Left lung (tissue), 10 donors: ENCODE data around the gene KCNJ5. TPM values are rescaled to one million over a fixed set of nuclear protein-coding genes. Genes with fewer than 3 reads are reported as not detected.

Experiments
- ATAC-seq: fragments of 200-7000 bp; cut with Tn5 transposase; one replicate; pipeline ENCODE4 v1.9.1; 2020; ENCODE audit warnings: moderate library complexity
- DNase-seq, 4 donors: peaks; one replicate each; pipeline ENCODE4 v3.0.0-alpha.2; 2013 to 2020
- H3K27ac ChIP-seq, 2 donors: fragments of 200-600 bp; sonication (generic) in 1 of 2; one replicate each; pipeline versions ENCODE4 v1.5.0 to v1.8.0; 2020 to 2021
- H3K27me3 ChIP-seq, 2 donors: fragments of 200-600 bp; sonication (generic) in 1 of 2; one replicate each; pipeline versions ENCODE4 v1.5.0 to v1.8.0; 2020 to 2021
- H3K36me3 ChIP-seq, 2 donors: fragments of 200-600 bp; sonication (generic) in 1 of 2; one replicate each; pipeline versions ENCODE4 v1.5.0 to v1.8.0; 2020 to 2021
- H3K4me1 ChIP-seq, 2 donors: fragments of 200-600 bp; one replicate each; pipeline ENCODE4 v1.8.0; 2021
- H3K4me3 ChIP-seq, 2 donors: fragments of 200-600 bp; sonication (generic) in 1 of 2; one replicate each; pipeline versions ENCODE4 v1.5.0 to v1.8.0; 2020 to 2021; ENCODE audit warnings: mild to moderate bottlenecking in 1 of 2
- H3K9me3 ChIP-seq, 2 donors: fragments of 200-600 bp; sonication (generic) in 1 of 2; one replicate each; pipeline versions ENCODE4 v1.5.0 to v1.8.0; 2020 to 2021
- intact Hi-C, 2 donors: fragments of 100-400 bp; cut with DNase I; formaldehyde crosslinking; loops; one replicate each; pipeline versions ENCODE4 v1.11.2 to v1.14.2; 2022
- polyA plus RNA-seq, 6 donors: library from polyadenylated mRNA; unstranded; fragments of 120-200 nt; gene quantifications; one replicate each; pipeline ENCODE4 v1.2.1, GENCODE V29; 2013; ENCODE audit not compliant: insufficient read length in 6 of 6
- total RNA-seq, 2 donors: library from RNA; stranded (reverse); fragmentation: NEBNext Ultra II Directional; extraction: Animal tissue kit (Norgen Biotek cat#: 25700); gene quantifications; one replicate each; pipeline ENCODE4 v1.2.1, GENCODE V29; 2021
- TF ChIP-seq, protein P1 (sequence below), 2 donors: fragments of 200-600 bp; sonication (generic) in 1 of 2; IDR thresholded peaks; one replicate each; pipeline versions ENCODE4 v1.5.0 to v1.8.0; 2021; ENCODE audit warnings: antibody characterized with exemption in 2 of 2
- donor health status: DM: no; HTN: yes; CAD: no.
- donor health status: DM: no; HTN: no; CAD: no.

KCNJ5 gene
- total and polyA plus RNA-seq, 8 donors: 3.8 to 15.6 (median 11.3) TPM

DNA sequence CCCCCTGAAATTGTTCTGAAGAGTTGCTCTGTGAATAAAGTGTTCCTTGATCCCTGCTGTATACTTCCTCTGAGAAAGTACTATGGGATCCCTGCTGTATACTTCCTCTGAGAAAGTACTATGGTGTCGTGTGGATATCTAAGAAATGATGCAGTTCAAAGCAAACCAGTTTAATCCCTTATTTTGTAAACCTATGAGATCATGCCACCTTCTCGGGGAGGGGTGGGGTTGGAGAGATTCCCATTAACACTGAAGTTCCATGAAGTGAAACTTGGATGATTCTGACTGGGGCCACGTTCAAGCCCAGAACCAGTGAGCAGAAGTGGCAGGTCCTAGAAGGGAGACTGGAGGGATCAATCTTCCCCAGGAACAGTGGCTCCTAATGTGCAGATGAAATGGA lies 64.5 kb downstream of the KCNJ5 start:
- ATAC-seq: no peak
- Histone ChIP-seq H3K4me3 (no peak overlapping the region), H3K27ac (no peak overlapping the region), H3K36me3 (no peaks in the 10 kb centered on the region), H3K9me3 (no peaks in the 10 kb centered on the region), H3K27me3 (no peaks in the 10 kb centered on the region), H3K4me1 (no peaks in the 10 kb centered on the region)
- DNase-seq: no peak
- TF ChIP-seq, protein P1, sequence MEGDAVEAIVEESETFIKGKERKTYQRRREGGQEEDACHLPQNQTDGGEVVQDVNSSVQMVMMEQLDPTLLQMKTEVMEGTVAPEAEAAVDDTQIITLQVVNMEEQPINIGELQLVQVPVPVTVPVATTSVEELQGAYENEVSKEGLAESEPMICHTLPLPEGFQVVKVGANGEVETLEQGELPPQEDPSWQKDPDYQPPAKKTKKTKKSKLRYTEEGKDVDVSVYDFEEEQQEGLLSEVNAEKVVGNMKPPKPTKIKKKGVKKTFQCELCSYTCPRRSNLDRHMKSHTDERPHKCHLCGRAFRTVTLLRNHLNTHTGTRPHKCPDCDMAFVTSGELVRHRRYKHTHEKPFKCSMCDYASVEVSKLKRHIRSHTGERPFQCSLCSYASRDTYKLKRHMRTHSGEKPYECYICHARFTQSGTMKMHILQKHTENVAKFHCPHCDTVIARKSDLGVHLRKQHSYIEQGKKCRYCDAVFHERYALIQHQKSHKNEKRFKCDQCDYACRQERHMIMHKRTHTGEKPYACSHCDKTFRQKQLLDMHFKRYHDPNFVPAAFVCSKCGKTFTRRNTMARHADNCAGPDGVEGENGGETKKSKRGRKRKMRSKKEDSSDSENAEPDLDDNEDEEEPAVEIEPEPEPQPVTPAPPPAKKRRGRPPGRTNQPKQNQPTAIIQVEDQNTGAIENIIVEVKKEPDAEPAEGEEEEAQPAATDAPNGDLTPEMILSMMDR (IDR thresholded peaks at IDR 0.05): no peak
- intact Hi-C loops: loop anchor here (2.0 to 10.0 kb wide), 2 partner anchors 71 kb away; no protein-coding TSS in a partner anchor

DNA sequence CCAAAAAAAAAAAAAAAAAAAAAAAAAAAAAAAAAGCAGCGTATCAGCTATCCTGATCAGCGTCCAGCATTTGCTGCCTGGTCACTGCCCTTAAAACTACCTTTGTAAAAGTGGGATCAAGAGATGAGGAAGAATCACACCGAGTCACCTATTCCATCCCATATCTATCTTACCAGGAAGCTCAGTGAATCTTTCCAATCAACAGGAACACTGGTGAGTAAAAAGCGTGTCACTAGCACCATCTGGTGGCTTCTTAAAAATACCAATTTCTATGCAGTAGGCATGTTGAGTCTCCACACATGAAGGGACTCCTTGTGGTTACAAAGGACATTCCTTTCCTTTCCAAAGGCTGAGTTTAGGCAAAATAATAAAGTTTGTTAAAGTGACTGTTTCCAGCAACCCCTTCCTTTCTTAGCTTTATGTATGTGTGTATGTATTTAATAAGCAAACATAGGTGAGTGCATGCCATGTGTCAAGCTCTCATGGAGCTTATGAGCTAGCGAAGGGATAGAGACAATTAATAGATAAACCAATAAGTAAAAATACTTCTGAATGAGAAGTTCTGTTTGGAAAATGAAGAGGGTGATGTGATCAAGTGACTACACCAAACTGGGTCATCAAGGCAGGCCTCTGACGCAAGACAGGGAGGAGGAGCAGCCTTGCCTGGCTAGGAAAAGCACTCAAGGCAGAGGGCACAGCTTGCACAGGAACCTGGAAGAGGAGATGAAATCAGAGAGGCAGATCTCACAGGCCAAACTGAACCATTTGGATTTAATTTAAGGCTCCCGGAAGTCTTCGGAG lies 65.4 kb downstream of the KCNJ5 start:
- intact Hi-C loops: loop anchor here (2.0 to 10.0 kb wide), 2 partner anchors 72 kb away; no protein-coding TSS in a partner anchor
- Histone ChIP-seq H3K27ac (no peak overlapping the region), H3K4me1 (no peaks in the 10 kb centered on the region), H3K9me3 (no peaks in the 10 kb centered on the region), H3K36me3 (no peaks in the 10 kb centered on the region), H3K4me3 (no peak overlapping the region), H3K27me3 (no peaks in the 10 kb centered on the region)
- TF ChIP-seq, protein P1 (IDR thresholded peaks at IDR 0.05): peak; percentile 65
- ATAC-seq (peak; percentile 95), DNase-seq (peak in 2 of 4 donors; percentile 62 to 79)

GRCh38 chr11:128957202-128957482 lies 66.0 kb downstream of the KCNJ5 start:
- Histone ChIP-seq H3K27ac (no peak overlapping the region), H3K27me3 (no peaks in the 10 kb centered on the region), H3K36me3 (no peaks in the 10 kb centered on the region), H3K4me3 (no peak overlapping the region), H3K9me3 (no peaks in the 10 kb centered on the region), H3K4me1 (no peaks in the 10 kb centered on the region)
- intact Hi-C loops: loop anchor here (2.0 to 10.0 kb wide), 2 partner anchors 72 kb away; no protein-coding TSS in a partner anchor
- no peak for ATAC-seq
- TF ChIP-seq, protein P1 (IDR thresholded peaks at IDR 0.05): no peak
- DNase-seq: no peak

- DNase-seq (no peak), ATAC-seq (no peak)
- intact Hi-C loops: no loop called here
- Histone ChIP-seq H3K36me3 (no peaks in the 10 kb centered on the region), H3K27me3 (no peaks in the 10 kb centered on the region), H3K9me3 (no peaks in the 10 kb centered on the region), H3K27ac (no peak overlapping the region), H3K4me1 (peaks cover 0 to 8% of the 10 kb centered on the region in 2 donors), H3K4me3 (no peak overlapping the region)
- TF ChIP-seq, protein P1 (IDR thresholded peaks at IDR 0.05): no peak
Observed at GRCh38 chr11:128961645-128962044, 70.5 kb downstream of the KCNJ5 start.

GRCh38 chr11:128962896-128963295 lies 71.7 kb downstream of the KCNJ5 start:
- Histone ChIP-seq H3K36me3 (no peaks in the 10 kb centered on the region), H3K4me3 (no peak overlapping the region), H3K27ac (no peak overlapping the region), H3K4me1 (peaks cover 0 to 8% of the 10 kb centered on the region in 2 donors), H3K9me3 (no peaks in the 10 kb centered on the region), H3K27me3 (no peaks in the 10 kb centered on the region)
- TF ChIP-seq, protein P1 (IDR thresholded peaks at IDR 0.05): no peak
- no peak for ATAC-seq
- DNase-seq: no peak
- intact Hi-C loops: no loop called here
